HepG2 (cell line): Measurements from ENCODE around the gene NDUFAF3. TPM values are rescaled to one million over a fixed set of nuclear protein-coding genes. Genes with fewer than 3 reads are reported as not detected.
A peak's percentile ranks its signal among the peaks of the same experiment; 100 is the strongest.

Experiments
- AGO1 ChIP-seq: fragments of 200-400 bp; formaldehyde crosslinking; IDR thresholded peaks from 2 replicates; pipeline ENCODE4 v1.6.1; 2017; ENCODE audit warnings: mild to moderate bottlenecking, low read depth, low read length, moderate library complexity; ENCODE audit not compliant: poor library complexity, severe bottlenecking
- ARID2 ChIP-seq: sonication (generic); formaldehyde crosslinking; IDR thresholded peaks from 2 replicates; pipeline ENCODE4 v1.8.1; 2022; ENCODE audit warnings: mild to moderate bottlenecking, missing genetic modification reagents, borderline replicate concordance
- ATF2 ChIP-seq: sonication (generic); formaldehyde crosslinking; IDR thresholded peaks from 2 replicates; pipeline ENCODE4 v1.4.0; 2020; ENCODE audit warnings: missing genetic modification reagents
- CEBPG ChIP-seq: IDR thresholded peaks from 2 replicates; pipeline ENCODE4 v1.6.1; 2016
- CREM ChIP-seq, 2 experiments: sonication (generic) in 1 of 2; formaldehyde crosslinking in 1 of 2; IDR thresholded peaks; 2 replicates each; pipeline versions ENCODE4 v1.4.0 to v1.6.1; 2016 to 2020; ENCODE audit warnings: antibody characterized with exemption in 1 of 2, mild to moderate bottlenecking in 1 of 2, missing genetic modification reagents in 1 of 2
- DR1 ChIP-seq: sonication (generic); formaldehyde crosslinking; IDR thresholded peaks from 2 replicates; pipeline ENCODE4 v1.8.0; 2021; ENCODE audit warnings: mild to moderate bottlenecking, missing genetic modification reagents, inconsistent platforms
- FOXP1 ChIP-seq, 2 experiments: fragments of 450-650 bp in 1 of 2; IDR thresholded peaks; 2 replicates each; pipeline ENCODE4 v1.6.1; 2017 to 2018; ENCODE audit warnings: antibody characterized with exemption in 1 of 2
- GTF3A ChIP-seq: sonication (generic); formaldehyde crosslinking; conservative IDR thresholded peaks from 2 replicates; pipeline ENCODE4 v1.4.0; 2020; ENCODE audit warnings: mild to moderate bottlenecking, missing genetic modification reagents
- HNRNPUL1 ChIP-seq: fragments of 200-400 bp; formaldehyde crosslinking; IDR thresholded peaks from 2 replicates; pipeline ENCODE4 v1.6.1; 2017; ENCODE audit warnings: low read depth, mild to moderate bottlenecking, low read length, moderate library complexity
- MED1 ChIP-seq: sonication (generic); formaldehyde crosslinking; IDR thresholded peaks from 2 replicates; pipeline ENCODE4 v1.4.0; 2020; ENCODE audit warnings: missing genetic modification reagents
- MTA3 ChIP-seq: sonication (generic); formaldehyde crosslinking; IDR thresholded peaks from 2 replicates; pipeline ENCODE4 v1.4.0; 2020; ENCODE audit warnings: missing genetic modification reagents
- NFE2L1 ChIP-seq: sonication (generic); formaldehyde crosslinking; IDR thresholded peaks from 2 replicates; pipeline ENCODE4 v1.4.0; 2020; ENCODE audit warnings: missing genetic modification reagents, mild to moderate bottlenecking, borderline replicate concordance
- NR2C2 ChIP-seq: sonication (generic); formaldehyde crosslinking; IDR thresholded peaks from 2 replicates; pipeline ENCODE4 v1.4.0; 2020; ENCODE audit warnings: missing genetic modification reagents, mild to moderate bottlenecking, moderate library complexity, borderline replicate concordance
- PREB ChIP-seq: sonication (generic); formaldehyde crosslinking; IDR thresholded peaks from 2 replicates; pipeline ENCODE4 v1.4.0; 2020; ENCODE audit warnings: missing genetic modification reagents
- SALL1 ChIP-seq: sonication (generic); formaldehyde crosslinking; IDR thresholded peaks from 2 replicates; pipeline ENCODE4 v1.8.0; 2022; ENCODE audit warnings: mild to moderate bottlenecking, missing genetic modification reagents
- SNAPC2 ChIP-seq: sonication (generic); formaldehyde crosslinking; IDR thresholded peaks from 2 replicates; pipeline ENCODE4 v1.8.1; 2022; ENCODE audit warnings: mild to moderate bottlenecking, missing genetic modification reagents
- SOX13 ChIP-seq, 3 experiments: fragments of 450-650 bp in 1 of 3; sonication (generic) in 1 of 3; formaldehyde crosslinking in 1 of 3; IDR thresholded peaks in 2 of 3; conservative IDR thresholded peaks in 1 of 3; 2 replicates each; pipeline versions ENCODE4 v1.5.0 to v1.6.1; 2016 to 2020; ENCODE audit warnings: antibody characterized with exemption in 1 of 3, mild to moderate bottlenecking in 1 of 3, missing compliant biosample characterization in 1 of 3, missing genetic modification reagents in 1 of 3, moderate library complexity in 1 of 3
- ZNF264 ChIP-seq: sonication (generic); formaldehyde crosslinking; IDR thresholded peaks from 2 replicates; pipeline ENCODE4 v1.4.0; 2020; ENCODE audit warnings: missing genetic modification reagents
- ZNF317 ChIP-seq: sonication (generic); formaldehyde crosslinking; IDR thresholded peaks from 2 replicates; pipeline ENCODE4 v1.5.0; 2020; ENCODE audit warnings: mild to moderate bottlenecking, missing genetic modification reagents
- ZNF354B ChIP-seq: sonication (generic); formaldehyde crosslinking; IDR thresholded peaks from 2 replicates; pipeline ENCODE4 v1.8.0; 2022; ENCODE audit warnings: mild to moderate bottlenecking, missing genetic modification reagents
- ZNF543 ChIP-seq: sonication (generic); formaldehyde crosslinking; IDR thresholded peaks from 2 replicates; pipeline ENCODE4 v1.4.0; 2020; ENCODE audit warnings: mild to moderate bottlenecking, missing genetic modification reagents
- ZNF550 ChIP-seq: sonication (generic); formaldehyde crosslinking; IDR thresholded peaks from 2 replicates; pipeline ENCODE4 v1.4.0; 2020; ENCODE audit warnings: mild to moderate bottlenecking, missing genetic modification reagents, borderline replicate concordance
- ZNF597 ChIP-seq: sonication (generic); formaldehyde crosslinking; IDR thresholded peaks from 2 replicates; pipeline ENCODE4 v1.5.0; 2020; ENCODE audit warnings: missing genetic modification reagents
- ZNF850 ChIP-seq: sonication (generic); formaldehyde crosslinking; conservative IDR thresholded peaks from 2 replicates; pipeline ENCODE4 v1.9.0; 2021; ENCODE audit warnings: mild to moderate bottlenecking, missing genetic modification reagents
- ZSCAN21 ChIP-seq: sonication (generic); formaldehyde crosslinking; IDR thresholded peaks from 2 replicates; pipeline ENCODE4 v1.8.0; 2022; ENCODE audit warnings: mild to moderate bottlenecking, missing genetic modification reagents, moderate library complexity, borderline replicate concordance
- polyA plus RNA-seq, 8 experiments: library from polyadenylated mRNA; depleted of rRNA in 3 of 8; stranded (reverse) in 7 of 8; unstranded in 1 of 8; fragments of >200 nt; fragmentation: Illumina TruSeq in 4 of 8; extraction: Trizol in 4 of 8; gene quantifications; 2 replicates each; pipeline versions ENCODE4 v1.2.1 to v1.2.3, GENCODE V29; 2011 to 2016; ENCODE audit warnings: low read depth in 4 of 8, missing spikeins in 1 of 8, mixed read lengths in 1 of 8; ENCODE audit not compliant: insufficient read depth in 1 of 8
- total RNA-seq, 5 experiments: library from RNA; depleted of rRNA; stranded (reverse); fragments of >200 nt; fragmentation: Illumina TruSeq; extraction: Trizol; gene quantifications; 2 replicates each; pipeline ENCODE4 v1.2.3, GENCODE V29; 2016; ENCODE audit warnings: low read depth in 1 of 5

Gene NDUFAF3
- total and polyA plus RNA-seq, 2 of the 13 experiments (the other 11 are each of a cell fraction or from before 2014, with no cell fraction given), result 39.0 to 50.0 TPM

GRCh38 chr3:49020330-49021212 lies 1.4 kb upstream of the NDUFAF3 start (continued):
- TF ChIP-seq ZNF850 (CRISPR knock-in tag) (no peak), GTF3A (CRISPR knock-in tag) (no peak; the same call in 1 of the 2 replicates), CEBPG (CRISPR knock-in tag) (no peak), CREM (IDR thresholded peaks at IDR 0.05) (no peak), CREM (CRISPR knock-in tag; IDR thresholded peaks at IDR 0.05) (no peak), ARID2 (CRISPR knock-in tag) (no peak), HNRNPUL1 (no peak), ZNF354B (CRISPR knock-in tag) (no peak), ZNF264 (no peak), ZNF550 (CRISPR knock-in tag) (peak; percentile 58; the same call in 1 of the 2 replicates), MED1 (CRISPR knock-in tag) (no peak), SALL1 (no peak), ATF2 (CRISPR knock-in tag) (no peak), ZNF317 (no peak), ZNF543 (CRISPR knock-in tag) (no peak; the same call in 1 of the 2 replicates), ZSCAN21 (CRISPR knock-in tag) (no peak), MTA3 (no peak), ZNF597 (no peak), SNAPC2 (CRISPR knock-in tag) (no peak), SOX13 (IDR thresholded peaks at IDR 0.05) (no peak), SOX13 (CRISPR knock-in tag; conservative IDR thresholded peaks at IDR 0.05 in 1 of 2, IDR thresholded peaks at IDR 0.05 in 1 of 2) (no peak; a peak in 1 of 4 replicates), NR2C2 (CRISPR knock-in tag) (0 out of 2 replicates have a peak, but pooled peaks have one; percentile 2), NFE2L1 (CRISPR knock-in tag) (peak; percentile 48; the same call in 1 of the 2 replicates), DR1 (CRISPR knock-in tag) (no peak), FOXP1 (IDR thresholded peaks at IDR 0.05) (no peak), FOXP1 (CRISPR knock-in tag; IDR thresholded peaks at IDR 0.05) (no peak), AGO1 (peak; percentile 24), PREB (no peak)
